Panc1 (cell line): ENCODE data around the gene LPP. TPM values are rescaled to one million over a fixed set of nuclear protein-coding genes. Genes with fewer than 3 reads are reported as not detected.

Experiments
- ATAC-seq: fragments of 200-7000 bp; cut with Tn5 transposase; 2 replicates; pipeline ENCODE4 v1.9.1; 2020; ENCODE audit warnings: mild to moderate bottlenecking, moderate library complexity
- BruUV-seq: library from RNA; stranded (reverse); fragments of 400-500 nt; replicated peaks from 2 replicates; lab custom pipeline; 2021; lab: Mats Ljungman, UMichigan
- CTCF ChIA-PET: fragments of 300-600 bp; sonication (Branson Sonifier 250); formaldehyde crosslinking; loops from one replicate; lab custom pipeline; 2022; ENCODE audit warnings: antibody characterized with exemption; lab: Charles Lee
- POLR2A ChIA-PET: fragments of 300-600 bp; sonication (Branson Sonifier 250); formaldehyde crosslinking; loops from one replicate; lab custom pipeline; 2022; ENCODE audit warnings: antibody characterized with exemption; lab: Charles Lee
- DNase-seq: peaks from one replicate; pipeline ENCODE4 v3.0.0-alpha.2; 2010; ENCODE audit warnings: low read depth, low spot score
- H3K27ac ChIP-seq: 2 replicates; pipeline ENCODE4 v1.5.1; 2011; ENCODE audit warnings: mild to moderate bottlenecking, low read length, inconsistent platforms
- H3K27me3 ChIP-seq: fragments of 200-500 bp; sonication (Bioruptor generic); 2 replicates; pipeline ENCODE4 v1.6.0; 2014; ENCODE audit warnings: low read length, inconsistent platforms; ENCODE audit not compliant: control insufficient read depth, insufficient read depth
- H3K36me3 ChIP-seq: fragments of 200-500 bp; sonication (Bioruptor generic); 2 replicates; pipeline ENCODE4 v1.5.1; 2014; ENCODE audit warnings: inconsistent platforms, mild to moderate bottlenecking, low read length, moderate library complexity; ENCODE audit not compliant: control insufficient read depth, insufficient read depth
- H3K4me1 ChIP-seq: 2 replicates; pipeline ENCODE4 v1.5.1; 2011; ENCODE audit warnings: inconsistent platforms, mild to moderate bottlenecking, low read length, moderate library complexity; ENCODE audit not compliant: control insufficient read depth, insufficient read depth
- H3K4me3 ChIP-seq, 2 experiments: 2 replicates each; pipeline ENCODE4 v1.5.1; 2011 to 2012; ENCODE audit warnings: low read depth in 2 of 2, low read length in 2 of 2, mild to moderate bottlenecking in 2 of 2, inconsistent platforms in 1 of 2, moderate library complexity in 1 of 2
- H3K9me3 ChIP-seq: fragments of 200-500 bp; sonication (Bioruptor generic); 2 replicates; pipeline ENCODE4 v1.5.1; 2014; ENCODE audit warnings: low read depth, mild to moderate bottlenecking, inconsistent platforms, low read length, moderate library complexity; ENCODE audit not compliant: control insufficient read depth, insufficient read depth
- CTCF ChIP-seq: fragments of 450-650 bp; IDR thresholded peaks from 2 replicates; pipeline ENCODE4 v1.5.1; 2017; ENCODE audit warnings: mild to moderate bottlenecking
- POLR2AphosphoS5 ChIP-seq: IDR thresholded peaks from 2 replicates; pipeline ENCODE4 v1.6.1; 2012; ENCODE audit warnings: mild to moderate bottlenecking, low read depth, low read length, moderate library complexity
- SIN3A ChIP-seq: IDR thresholded peaks from 2 replicates; pipeline ENCODE4 v1.6.1; 2012; ENCODE audit warnings: low read depth, mild to moderate bottlenecking, low read length, moderate library complexity, borderline replicate concordance; ENCODE audit not compliant: insufficient read depth
- TCF7L2 ChIP-seq: IDR thresholded peaks from 2 replicates; pipeline ENCODE4 v1.6.1; 2011; ENCODE audit warnings: mild to moderate bottlenecking, low read depth, low read length, inconsistent platforms
- in situ Hi-C: cut with HindIII; loops from 2 replicates; pipeline ENCODE4 v1.10.0; 2016; ENCODE audit warnings: low sequenced_read_pairs, low pct_unique_long_range_greater_than_20kb
- intact Hi-C: fragments of 100-400 bp; cut with micrococcal nuclease; formaldehyde crosslinking; loops from one replicate; pipeline ENCODE4 v1.10.0; 2022; ENCODE audit not compliant: unreplicated experiment
- total RNA-seq: library from RNA; stranded (reverse); gene quantifications from one replicate; pipeline ENCODE4 v1.2.1, GENCODE V29; 2021; ENCODE audit not compliant: unreplicated experiment
- TF ChIP-seq, protein P1 (sequence below), 2 experiments: IDR thresholded peaks; 2 replicates each; pipeline ENCODE4 v1.6.1; 2011 to 2012; ENCODE audit warnings: low read depth in 2 of 2, control low read depth in 1 of 2, low read length in 1 of 2, mild to moderate bottlenecking in 1 of 2, moderate library complexity in 1 of 2; ENCODE audit not compliant: insufficient read depth in 1 of 2

The LPP gene
- total RNA-seq, 1 experiment from 2014 or later = 90.0 TPM

GRCh38 chr3:188170461-188171459 is 16.8 kb downstream of the LPP start:
- DNase-seq = no peak
- no peak overlapping the region for H3K27ac ChIP-seq

More at GRCh38 chr3:188170461-188171459, 16.8 kb downstream of the LPP start:
- ChIA-PET CTCF (no interaction called here), POLR2A (interaction anchor here (0.5 to 0.6 kb wide), 2 partner anchors 19 to 27 kb away, joined by 3 to 12 read pairs; no protein-coding TSS in a partner anchor)
- Histone ChIP-seq H3K4me3 (no peak overlapping the region), H3K36me3 (no peaks in the 10 kb centered on the region), H3K9me3 (no peaks in the 10 kb centered on the region), H3K27me3 (no peaks in the 10 kb centered on the region), H3K4me1 (peaks cover 9% of the 10 kb centered on the region; the same call in 1 of the 2 replicates)
- TF ChIP-seq SIN3A = no peak
- TF ChIP-seq TCF7L2 = no peak
- no peak for TF ChIP-seq POLR2AphosphoS5
- TF ChIP-seq, protein P1, sequence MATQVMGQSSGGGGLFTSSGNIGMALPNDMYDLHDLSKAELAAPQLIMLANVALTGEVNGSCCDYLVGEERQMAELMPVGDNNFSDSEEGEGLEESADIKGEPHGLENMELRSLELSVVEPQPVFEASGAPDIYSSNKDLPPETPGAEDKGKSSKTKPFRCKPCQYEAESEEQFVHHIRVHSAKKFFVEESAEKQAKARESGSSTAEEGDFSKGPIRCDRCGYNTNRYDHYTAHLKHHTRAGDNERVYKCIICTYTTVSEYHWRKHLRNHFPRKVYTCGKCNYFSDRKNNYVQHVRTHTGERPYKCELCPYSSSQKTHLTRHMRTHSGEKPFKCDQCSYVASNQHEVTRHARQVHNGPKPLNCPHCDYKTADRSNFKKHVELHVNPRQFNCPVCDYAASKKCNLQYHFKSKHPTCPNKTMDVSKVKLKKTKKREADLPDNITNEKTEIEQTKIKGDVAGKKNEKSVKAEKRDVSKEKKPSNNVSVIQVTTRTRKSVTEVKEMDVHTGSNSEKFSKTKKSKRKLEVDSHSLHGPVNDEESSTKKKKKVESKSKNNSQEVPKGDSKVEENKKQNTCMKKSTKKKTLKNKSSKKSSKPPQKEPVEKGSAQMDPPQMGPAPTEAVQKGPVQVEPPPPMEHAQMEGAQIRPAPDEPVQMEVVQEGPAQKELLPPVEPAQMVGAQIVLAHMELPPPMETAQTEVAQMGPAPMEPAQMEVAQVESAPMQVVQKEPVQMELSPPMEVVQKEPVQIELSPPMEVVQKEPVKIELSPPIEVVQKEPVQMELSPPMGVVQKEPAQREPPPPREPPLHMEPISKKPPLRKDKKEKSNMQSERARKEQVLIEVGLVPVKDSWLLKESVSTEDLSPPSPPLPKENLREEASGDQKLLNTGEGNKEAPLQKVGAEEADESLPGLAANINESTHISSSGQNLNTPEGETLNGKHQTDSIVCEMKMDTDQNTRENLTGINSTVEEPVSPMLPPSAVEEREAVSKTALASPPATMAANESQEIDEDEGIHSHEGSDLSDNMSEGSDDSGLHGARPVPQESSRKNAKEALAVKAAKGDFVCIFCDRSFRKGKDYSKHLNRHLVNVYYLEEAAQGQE (IDR thresholded peaks at IDR 0.05; ENCODE audit: insufficient read depth in 1 of 2, low read depth in 2 of 2, low read length in 1 of 2) = no peak
- TF ChIP-seq CTCF = no peak
- no peak for ATAC-seq
- intact Hi-C loops = no loop called here
- no TSS peak for BruUV-seq
- in situ Hi-C loops = no loop called here
